T-helper 1 cell treated with Interleukin-12 subunit alpha and Interleukin-12 subunit beta and Interleukin-4 antibody, amounts not matched to agents 30 ng/mL and 1 ng/mL, for 36 hours (primary cell): ENCODE measurements around the gene R3HDM4. TPM values are rescaled to one million over a fixed set of nuclear protein-coding genes. Genes with fewer than 3 reads are reported as not detected.

Experiments used
- intact Hi-C: fragments of 100-400 bp; cut with micrococcal nuclease; formaldehyde crosslinking; loops from one replicate; pipeline ENCODE4 v1.15.1; 2024
- total RNA-seq: library from RNA; stranded (reverse); gene quantifications from 2 replicates; pipeline ENCODE4 v1.2.3, GENCODE V29; 2022

R3HDM4 gene
- total RNA-seq, 1 donor from 2014 or later = 122 TPM

- intact Hi-C loops = no loop called here
Measured at GRCh38 chr19:917323-918151, 4.5 kb upstream of the R3HDM4 start, which contains the start of gene KISS1R. Gene KISS1R, plus strand, starts transcription at chr19:917333. Its CDS starts 170 bp downstream, at chr19:917503.

- intact Hi-C loops = no loop called here
Measured at GRCh38 chr19:916645-917322, 3.8 kb upstream of the R3HDM4 start.

DNA sequence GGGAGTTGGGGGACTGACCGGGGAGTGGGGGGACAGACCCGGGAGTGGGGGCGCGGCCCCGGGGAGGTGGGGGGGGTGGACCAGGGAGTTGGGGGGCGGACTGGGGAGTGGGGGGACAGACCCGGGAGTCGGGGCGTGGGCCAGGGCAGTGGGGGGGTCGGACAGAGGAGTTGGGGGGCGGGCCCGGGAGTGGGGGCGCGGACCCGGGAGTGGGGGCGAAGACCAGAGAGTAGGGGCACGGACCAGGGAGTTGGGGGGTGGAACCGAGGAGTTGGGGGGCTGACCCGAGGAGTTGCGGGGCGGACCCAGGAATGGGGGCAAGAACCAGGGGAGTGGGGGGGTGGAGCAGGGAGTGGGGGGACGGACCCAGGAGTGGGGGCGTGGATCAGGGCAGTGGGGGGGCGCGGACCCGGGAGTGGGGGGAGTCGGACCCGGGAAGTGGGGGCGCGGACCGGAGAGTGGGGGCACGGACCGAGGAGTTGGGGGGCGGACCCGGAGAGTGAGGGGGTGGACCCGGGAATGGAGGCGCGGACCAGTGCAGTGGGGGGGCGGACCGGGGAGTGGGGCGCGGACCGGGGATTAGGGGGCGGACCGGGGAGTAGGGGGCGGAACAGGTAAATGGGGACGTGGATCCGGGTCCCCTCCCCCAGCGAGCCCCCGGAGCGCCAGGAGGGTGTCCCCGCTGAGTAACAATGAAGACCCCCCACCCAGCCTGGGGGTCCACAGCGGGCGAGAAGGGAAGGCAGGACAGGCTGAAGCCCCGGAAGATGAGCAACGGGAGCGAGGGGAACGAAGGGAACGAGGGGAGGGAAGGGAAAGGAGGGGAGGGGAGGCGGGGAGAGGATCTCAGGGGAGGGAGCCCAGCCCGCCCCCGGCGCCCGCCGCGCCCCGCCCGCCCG lies 589 bp downstream of the R3HDM4 start:
- intact Hi-C loops = loop anchor here (1.0 kb wide), 2 partner anchors 19 to 39 kb away; partner anchors contain the start of genes MED16 and RNU6-9

DNA sequence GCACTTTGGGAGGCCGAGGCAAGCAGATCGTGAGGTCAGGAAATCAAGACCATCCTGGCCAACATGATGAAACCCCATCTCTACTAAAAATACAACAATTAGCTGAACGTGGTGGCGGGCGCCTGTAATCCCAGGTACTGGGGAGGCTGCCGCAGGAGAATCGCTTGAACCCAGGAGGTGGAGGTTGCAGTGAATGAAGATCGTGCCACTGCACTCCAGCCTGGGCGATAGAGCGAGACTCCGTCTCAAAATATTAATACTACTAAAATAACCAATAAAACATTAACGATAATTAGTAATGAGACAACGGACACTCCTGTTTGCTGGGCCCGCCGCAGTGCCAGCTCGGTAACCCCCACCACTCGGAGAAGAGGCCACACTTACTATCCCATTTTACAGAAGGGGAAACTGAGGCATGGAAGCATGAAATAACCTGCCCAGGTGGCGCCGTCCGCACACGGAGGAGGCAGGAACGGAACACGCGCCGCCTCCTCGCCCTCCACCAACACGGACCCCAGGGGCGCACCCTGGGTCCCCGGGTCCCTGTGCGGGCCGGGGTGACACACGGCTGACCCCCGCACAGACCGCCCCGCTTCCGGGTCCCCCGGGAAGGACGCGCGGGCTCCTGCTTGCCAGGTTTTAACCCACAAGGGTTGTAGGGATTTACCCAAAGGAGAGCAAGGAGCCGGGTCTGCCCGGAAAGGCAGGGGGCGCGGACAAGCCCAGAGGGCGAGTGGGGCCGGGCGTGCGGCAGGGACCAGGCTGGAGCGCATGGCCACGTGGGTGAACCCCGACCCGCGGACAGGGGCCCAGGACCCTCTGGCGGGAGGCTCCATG lies 1.6 kb downstream of the R3HDM4 start:
- intact Hi-C loops = no loop called here

- intact Hi-C loops = loop anchor here (5.0 kb wide), 1 partner anchor 110 kb away; the partner anchor contains the start of gene PTBP1
Measured at GRCh38 chr19:907183-907853, 5.7 kb downstream of the R3HDM4 start.

- intact Hi-C loops = loop anchor here (5.0 kb wide), 1 partner anchor 109 kb away; the partner anchor contains the start of gene PTBP1
Measured at GRCh38 chr19:906480-906879, 6.5 kb downstream of the R3HDM4 start.

GRCh38 chr19:904545-904944 lies 8.5 kb downstream of the R3HDM4 start:
- intact Hi-C loops = no loop called here

- intact Hi-C loops = no loop called here
Measured at GRCh38 chr19:903266-903797, 9.7 kb downstream of the R3HDM4 start.

DNA sequence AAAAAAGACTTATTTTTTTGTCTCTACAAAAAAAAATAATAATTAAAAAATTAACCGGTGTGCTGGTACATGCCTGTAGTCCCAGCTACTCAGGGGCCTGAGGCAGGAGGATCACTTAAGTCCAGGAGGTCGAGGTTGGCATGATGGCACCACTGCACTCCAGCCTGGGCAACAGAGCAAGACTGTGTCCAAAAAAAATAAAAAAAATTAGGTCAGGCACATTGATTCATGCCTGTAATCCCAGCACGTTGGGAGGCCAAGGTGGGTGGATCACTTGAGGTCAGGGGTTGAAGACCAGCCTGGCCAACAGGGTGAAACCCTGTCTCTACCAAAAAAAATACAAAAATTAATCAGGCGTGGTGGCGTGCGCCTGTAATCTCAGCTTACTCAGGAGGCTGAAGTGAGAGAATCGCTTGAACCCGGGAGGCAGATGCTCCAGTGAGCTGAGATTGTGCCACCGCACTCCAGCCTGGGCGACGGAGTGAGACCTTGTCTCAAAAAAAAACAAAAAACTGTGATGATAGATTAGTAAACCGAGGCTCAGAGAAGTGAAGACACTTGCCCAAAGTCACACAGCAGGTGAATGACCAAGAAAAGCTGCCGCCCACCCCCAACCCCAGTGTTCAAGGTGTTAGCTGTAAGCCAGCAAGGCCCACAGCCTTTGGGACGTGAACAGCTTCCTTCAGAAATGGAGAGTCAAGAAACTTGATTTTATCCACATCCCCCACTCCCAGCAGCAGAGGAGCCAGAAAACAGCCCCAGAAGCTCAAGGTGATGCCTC lies 10.4 kb downstream of the R3HDM4 start:
- intact Hi-C loops = no loop called here

- intact Hi-C loops = no loop called here
Measured at GRCh38 chr19:902093-902370, 11.0 kb downstream of the R3HDM4 start.

DNA sequence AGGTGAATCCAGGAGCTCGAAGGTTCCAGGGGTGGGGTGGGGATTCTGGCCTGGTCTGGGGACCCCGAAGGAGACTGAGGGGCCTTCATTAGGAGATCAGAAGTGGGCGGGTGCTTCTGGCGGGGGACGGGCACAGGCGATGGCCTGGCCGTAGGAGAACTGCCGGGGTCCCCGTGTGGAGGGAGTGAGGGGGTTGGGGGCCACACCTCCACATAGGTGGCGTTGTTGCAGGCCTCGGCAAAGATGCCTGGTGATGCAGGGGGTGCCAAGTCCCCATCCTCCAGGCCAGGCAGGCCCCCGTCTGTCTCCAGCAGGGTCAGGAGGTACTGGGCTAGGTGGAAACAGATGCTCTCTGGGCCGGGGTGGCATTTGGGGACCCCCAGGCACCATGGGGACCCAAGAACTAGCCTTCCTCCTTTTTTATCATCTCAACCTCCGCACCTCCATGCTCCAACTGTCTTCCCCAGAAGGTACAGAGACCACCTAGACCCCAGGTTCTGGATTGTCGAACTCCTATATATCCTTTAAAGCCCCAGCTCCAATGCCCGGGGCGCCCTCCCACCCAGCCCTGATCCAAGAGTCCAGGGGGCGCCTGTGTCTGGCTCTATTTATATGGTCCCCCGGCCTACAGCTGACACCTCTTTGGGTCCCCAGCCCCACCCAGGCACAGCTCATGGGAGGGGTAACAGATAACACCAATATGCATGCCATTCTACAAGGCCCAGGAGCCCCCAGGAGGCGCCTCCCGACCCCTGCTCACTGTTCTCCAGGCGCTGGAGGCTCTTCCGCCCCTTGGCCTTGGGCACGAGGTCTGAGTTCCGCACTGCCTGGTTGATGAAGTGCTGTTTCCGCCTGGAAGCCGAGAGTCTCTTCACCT lies 11.6 kb downstream of the R3HDM4 start:
- intact Hi-C loops = no loop called here

DNA sequence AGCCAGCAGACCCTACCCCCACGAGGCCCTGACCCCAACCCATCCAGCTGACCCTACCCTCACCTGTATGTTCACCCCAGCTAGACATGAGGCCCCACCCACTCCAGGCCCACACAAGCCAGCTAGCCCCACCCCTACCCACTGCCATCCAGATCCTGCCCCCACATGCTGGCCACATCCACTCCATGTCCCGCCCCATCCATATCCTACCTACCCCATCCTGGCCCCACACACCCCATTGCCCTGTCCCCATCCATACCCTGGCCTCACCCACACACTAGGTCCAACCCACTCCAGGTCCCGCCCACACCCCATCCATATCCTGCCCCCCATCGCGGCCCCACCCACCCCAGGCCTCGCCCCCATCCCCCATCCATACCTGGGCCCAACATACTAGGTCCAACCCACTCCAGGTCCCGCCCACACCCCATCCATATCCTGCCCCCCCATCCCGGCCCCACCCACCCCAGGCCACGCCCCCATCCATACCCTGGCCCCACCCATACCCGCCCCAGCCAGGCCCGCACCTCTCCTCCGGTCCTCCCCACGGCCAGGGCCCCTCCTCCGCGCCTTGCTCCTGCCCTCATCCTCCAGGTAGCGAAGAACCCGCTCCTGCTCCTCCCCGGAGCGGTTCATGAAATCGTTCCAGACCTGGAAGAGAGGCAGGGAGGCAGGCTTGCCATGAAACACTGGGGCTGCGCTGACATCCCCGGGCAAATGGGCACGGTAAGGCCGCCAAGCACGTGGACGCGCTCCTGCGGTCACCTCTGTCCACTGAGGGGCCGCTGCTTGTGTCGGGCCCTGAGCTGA lies 12.5 kb downstream of the R3HDM4 start:
- intact Hi-C loops = loop anchor here (1.0 kb wide), 1 partner anchor 9 kb away; no protein-coding TSS in a partner anchor

DNA sequence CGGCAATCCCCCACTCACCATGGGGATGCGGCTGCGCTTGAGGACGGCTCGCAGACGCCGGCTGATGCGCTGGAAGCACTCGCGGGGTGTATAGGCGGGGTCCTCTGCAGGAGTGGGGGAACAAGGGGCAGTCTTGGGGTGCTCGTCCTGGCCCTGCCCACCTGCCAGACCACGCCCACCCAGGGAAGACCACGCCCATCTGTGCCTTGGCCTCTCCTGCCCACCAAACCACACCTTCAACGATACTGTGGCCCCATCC lies 13.0 kb downstream of the R3HDM4 start:
- intact Hi-C loops = loop anchor here (1.0 kb wide), 1 partner anchor 9 kb away; no protein-coding TSS in a partner anchor

GRCh38 chr19:899336-900042 lies 13.5 kb downstream of the R3HDM4 start:
- intact Hi-C loops = loop anchor here (1.0 to 10.0 kb wide), 2 partner anchors 10 to 1555 kb away; partner anchors contain the start of gene LMNB2

DNA sequence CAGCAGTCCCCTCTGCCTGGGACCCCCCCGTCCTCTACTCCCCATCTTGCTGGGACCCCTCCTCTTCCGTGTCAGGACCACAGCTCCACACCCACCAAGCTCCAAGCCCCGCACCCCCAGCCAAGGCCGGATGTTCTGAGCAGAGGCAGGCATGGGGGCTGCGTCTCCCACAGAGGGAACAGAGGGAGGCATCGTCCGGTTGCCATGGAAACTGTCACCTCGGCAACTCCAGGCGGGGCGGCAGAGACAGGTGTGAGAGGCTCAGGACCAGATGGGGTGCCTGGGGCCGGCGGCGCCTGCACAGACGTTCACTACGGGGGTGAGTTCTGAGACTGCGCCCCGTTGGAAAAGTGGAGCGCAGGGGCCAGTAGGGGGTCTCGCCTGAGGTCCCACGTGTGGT lies 14.4 kb downstream of the R3HDM4 start:
- intact Hi-C loops = loop anchor here (10.0 kb wide), 1 partner anchor 1556 kb away; the partner anchor contains the start of gene LMNB2

GRCh38 chr19:897442-898039 lies 15.5 kb downstream of the R3HDM4 start:
- intact Hi-C loops = loop anchor here (10.0 kb wide), 1 partner anchor 1557 kb away; the partner anchor contains the start of gene LMNB2
